GM12878 (cell line): ENCODE measurements around the gene KCNQ1. TPM values are rescaled to one million over a fixed set of nuclear protein-coding genes. Genes with fewer than 3 reads are reported as not detected.

Source experiments
- ATAC-seq: fragments of 200-7000 bp; cut with Tn5 transposase; 3 replicates; pipeline ENCODE4 v1.9.1; 2020; ENCODE audit warnings: mild to moderate bottlenecking, moderate library complexity
- BruUV-seq: library from RNA; stranded (reverse); fragments of 400-500 nt; replicated peaks from 2 replicates; lab custom pipeline; 2021; lab: Mats Ljungman, UMichigan
- CTCF ChIA-PET: fragments of 300-600 bp; sonication (Branson Sonifier 250); formaldehyde crosslinking; extraction: SDS; loops from one replicate; lab custom pipeline; 2021; ENCODE audit warnings: inconsistent platforms; lab: Yijun Ruan, JAX
- POLR2A ChIA-PET: fragments of 350-600 bp; formaldehyde crosslinking; extraction: SDS; loops from one replicate; lab custom pipeline; 2021; ENCODE audit warnings: inconsistent platforms; lab: Charles Lee
- RAD21 ChIA-PET: fragments of 300-600 bp; sonication (Branson Sonifier 250); formaldehyde crosslinking; loops from one replicate; lab custom pipeline; 2023; ENCODE audit warnings: antibody characterized with exemption; ENCODE audit not compliant: unreplicated experiment; lab: Charles Lee
- SMC1A ChIA-PET: fragments of 300-600 bp; sonication (Branson Sonifier 250); formaldehyde crosslinking; loops from one replicate; lab custom pipeline; 2023; ENCODE audit not compliant: unreplicated experiment, uncharacterized antibody; lab: Charles Lee
- DNase-seq: peaks from one replicate; pipeline ENCODE4 v3.0.0-alpha.2; 2011; ENCODE audit warnings: low read depth, low spot score
- FAIRE-seq: peaks from 3 replicates; lab custom pipeline; 2011; peaks lifted over from hg19 to GRCh38; lab: Jason Lieb, UNC
- H2AFZ ChIP-seq: 2 replicates; pipeline ENCODE4 v1.6.0; 2011; ENCODE audit warnings: low read depth, low read length, control low read depth; ENCODE audit not compliant: control insufficient read depth
- H3K27ac ChIP-seq: 2 replicates; pipeline ENCODE4 v1.5.1; 2011; ENCODE audit warnings: control low read depth; ENCODE audit not compliant: control insufficient read depth, insufficient read depth
- H3K27me3 ChIP-seq, 2 experiments: replicated peaks in 1 of 2; 2 replicates each; pipeline versions ENCODE4 v1.6.0 to v1.6.1; 2011; ENCODE audit warnings: low read length in 1 of 2; ENCODE audit not compliant: control insufficient read depth in 2 of 2, insufficient read depth in 2 of 2
- H3K36me3 ChIP-seq, 2 experiments: 2 replicates each; pipeline ENCODE4 v1.5.1; 2011; ENCODE audit warnings: low read length in 1 of 2; ENCODE audit not compliant: control insufficient read depth in 2 of 2, insufficient read depth in 2 of 2
- H3K4me1 ChIP-seq: 2 replicates; pipeline ENCODE4 v1.6.1; 2011; ENCODE audit warnings: mild to moderate bottlenecking, low read length, moderate library complexity, mixed read lengths; ENCODE audit not compliant: control insufficient read depth, insufficient read depth
- H3K4me2 ChIP-seq: 2 replicates; pipeline ENCODE4 v1.6.0; 2011; ENCODE audit warnings: control low read depth; ENCODE audit not compliant: control insufficient read depth, insufficient read depth
- H3K4me3 ChIP-seq: fragments of 200-600 bp; sonication (generic); 2 replicates; pipeline ENCODE4 v1.5.1; 2016
- H3K79me2 ChIP-seq: 2 replicates; pipeline ENCODE4 v1.6.0; 2011; ENCODE audit warnings: low read length; ENCODE audit not compliant: control insufficient read depth, insufficient read depth
- H3K9ac ChIP-seq: 2 replicates; pipeline ENCODE4 v1.8.0; 2011; ENCODE audit warnings: low read length, control low read depth, mixed read lengths; ENCODE audit not compliant: control insufficient read depth, insufficient read depth
- H3K9me3 ChIP-seq: replicated peaks from 3 replicates; pipeline ENCODE4 v1.5.1; 2011; ENCODE audit warnings: mild to moderate bottlenecking, low read length; ENCODE audit not compliant: control insufficient read depth, insufficient read depth
- H4K20me1 ChIP-seq: 2 replicates; pipeline ENCODE4 v1.6.0; 2011; ENCODE audit not compliant: control insufficient read depth, insufficient read depth
- BCL11A ChIP-seq: IDR thresholded peaks from 2 replicates; pipeline ENCODE4 v1.6.1; 2011; ENCODE audit warnings: low read depth, low read length
- GABPA ChIP-seq: IDR thresholded peaks from 2 replicates; pipeline ENCODE4 v1.6.1; 2014; ENCODE audit warnings: antibody characterized with exemption, low read depth, mild to moderate bottlenecking, inconsistent platforms
- PAX5 ChIP-seq: IDR thresholded peaks from 2 replicates; pipeline ENCODE4 v1.6.1; 2011; ENCODE audit warnings: low read depth, low read length, borderline replicate concordance
- POLR2AphosphoS5 ChIP-seq: IDR thresholded peaks from 2 replicates; pipeline ENCODE4 v1.6.1; 2011; ENCODE audit warnings: mild to moderate bottlenecking, low read length, inconsistent platforms
- SUPT20H ChIP-seq: IDR thresholded peaks from 2 replicates; pipeline ENCODE4 v1.6.1; 2011; ENCODE audit warnings: low read depth, mild to moderate bottlenecking, low read length, moderate library complexity, borderline replicate concordance; ENCODE audit not compliant: control insufficient read depth
- TCF7 ChIP-seq: IDR thresholded peaks from 2 replicates; pipeline ENCODE4 v1.6.1; 2014; ENCODE audit warnings: antibody characterized with exemption, borderline replicate concordance
- ZNF217 ChIP-seq: fragments of 450-650 bp; IDR thresholded peaks from 2 replicates; pipeline ENCODE4 v1.6.1; 2017; ENCODE audit warnings: antibody characterized with exemption, mild to moderate bottlenecking
- ZNF592 ChIP-seq: fragments of 450-650 bp; IDR thresholded peaks from 2 replicates; pipeline ENCODE4 v1.6.1; 2017; ENCODE audit warnings: mild to moderate bottlenecking, moderate library complexity
- ZNF622 ChIP-seq: fragments of 450-650 bp; IDR thresholded peaks from 2 replicates; pipeline ENCODE4 v1.6.1; 2017; ENCODE audit warnings: mild to moderate bottlenecking, inconsistent platforms
- WGBS: methylation state at CpG from one replicate; pipeline ENCODE4 v1.1.6; 2016; ENCODE audit warnings: low lambda C conversion rate; ENCODE audit not compliant: insufficient replicate concordance, insufficient coverage; ENCODE audit errors: missing lambda C conversion rate; 5-methylcytosine and 5-hydroxymethylcytosine counted together
- in situ Hi-C: fragments of 300-500 bp; cut with MboI; formaldehyde crosslinking; loops from 9 replicates; pipeline ENCODE4 v1.14.3; 2018; ENCODE audit warnings: mixed read lengths
- intact Hi-C: fragments of 100-400 bp; cut with micrococcal nuclease; formaldehyde crosslinking; loops from one replicate; pipeline ENCODE4 v1.14.2; 2022; ENCODE audit not compliant: unreplicated experiment
- polyA plus RNA-seq, 11 experiments: library from polyadenylated mRNA; depleted of rRNA in 4 of 11; unstranded in 6 of 11; stranded (reverse) in 5 of 11; fragments of >200 nt; fragmentation: Nextera tagmentation in 4 of 11; fragmentation: Illumina TruSeq in 1 of 11; extraction: Ambion mirVana in 4 of 11; extraction: Trizol in 1 of 11; gene quantifications; 1 replicate in 1 of 11; 2 replicates in 10 of 11; pipeline versions ENCODE4 v1.2.1 to v1.2.3, GENCODE V29; 2011 to 2016; ENCODE audit warnings: inconsistent platforms in 2 of 11, missing spikeins in 2 of 11, low read depth in 1 of 11
- total RNA-seq, 4 experiments: library from RNA; depleted of rRNA in 3 of 4; stranded (reverse); fragments of >200 nt in 3 of 4; fragmentation: Illumina TruSeq in 1 of 4; extraction: Trizol in 1 of 4; gene quantifications; 2 replicates each; pipeline versions ENCODE4 v1.2.1 to v1.2.3, GENCODE V29; 2013 to 2021
- TF ChIP-seq, protein P1 (sequence below): fragments of 450-650 bp; conservative IDR thresholded peaks from 2 replicates; pipeline ENCODE4 v1.6.1; 2017; ENCODE audit warnings: mild to moderate bottlenecking, moderate library complexity
- TF ChIP-seq, protein P2 (sequence below): IDR thresholded peaks from 2 replicates; pipeline ENCODE4 v1.6.1; 2012; ENCODE audit warnings: low read depth, low read length, improper control_type of control experiment
- TF ChIP-seq, protein P3 (sequence below): fragments of 450-650 bp; IDR thresholded peaks from 2 replicates; pipeline ENCODE4 v1.6.1; 2017; ENCODE audit warnings: mild to moderate bottlenecking, moderate library complexity

Gene KCNQ1
- total and polyA plus RNA-seq, 10 of the 15 experiments (the other 5 are each of a cell fraction or from before 2014, with no cell fraction given) = 0.03 to 0.15 (median 0.12) TPM; not detected in 7

GRCh38 chr11:2649848-2650247, 205.0 kb downstream of the KCNQ1 start (continued):
- TF ChIP-seq, protein P1, sequence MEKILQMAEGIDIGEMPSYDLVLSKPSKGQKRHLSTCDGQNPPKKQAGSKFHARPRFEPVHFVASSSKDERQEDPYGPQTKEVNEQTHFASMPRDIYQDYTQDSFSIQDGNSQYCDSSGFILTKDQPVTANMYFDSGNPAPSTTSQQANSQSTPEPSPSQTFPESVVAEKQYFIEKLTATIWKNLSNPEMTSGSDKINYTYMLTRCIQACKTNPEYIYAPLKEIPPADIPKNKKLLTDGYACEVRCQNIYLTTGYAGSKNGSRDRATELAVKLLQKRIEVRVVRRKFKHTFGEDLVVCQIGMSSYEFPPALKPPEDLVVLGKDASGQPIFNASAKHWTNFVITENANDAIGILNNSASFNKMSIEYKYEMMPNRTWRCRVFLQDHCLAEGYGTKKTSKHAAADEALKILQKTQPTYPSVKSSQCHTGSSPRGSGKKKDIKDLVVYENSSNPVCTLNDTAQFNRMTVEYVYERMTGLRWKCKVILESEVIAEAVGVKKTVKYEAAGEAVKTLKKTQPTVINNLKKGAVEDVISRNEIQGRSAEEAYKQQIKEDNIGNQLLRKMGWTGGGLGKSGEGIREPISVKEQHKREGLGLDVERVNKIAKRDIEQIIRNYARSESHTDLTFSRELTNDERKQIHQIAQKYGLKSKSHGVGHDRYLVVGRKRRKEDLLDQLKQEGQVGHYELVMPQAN = no peak
- TF ChIP-seq BCL11A (no peak), ZNF217 (no peak), PAX5 (no peak)

- CTCF ChIA-PET = no interaction called here
- TF ChIP-seq POLR2AphosphoS5 = no peak
- no peak for TF ChIP-seq SUPT20H
- TF ChIP-seq GABPA = no peak
- no peak for TF ChIP-seq ZNF592
- TF ChIP-seq, protein P2, sequence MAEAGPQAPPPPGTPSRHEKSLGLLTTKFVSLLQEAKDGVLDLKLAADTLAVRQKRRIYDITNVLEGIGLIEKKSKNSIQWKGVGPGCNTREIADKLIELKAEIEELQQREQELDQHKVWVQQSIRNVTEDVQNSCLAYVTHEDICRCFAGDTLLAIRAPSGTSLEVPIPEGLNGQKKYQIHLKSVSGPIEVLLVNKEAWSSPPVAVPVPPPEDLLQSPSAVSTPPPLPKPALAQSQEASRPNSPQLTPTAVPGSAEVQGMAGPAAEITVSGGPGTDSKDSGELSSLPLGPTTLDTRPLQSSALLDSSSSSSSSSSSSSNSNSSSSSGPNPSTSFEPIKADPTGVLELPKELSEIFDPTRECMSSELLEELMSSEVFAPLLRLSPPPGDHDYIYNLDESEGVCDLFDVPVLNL = no peak
- no peak for TF ChIP-seq ZNF622
- TF ChIP-seq, protein P3, sequence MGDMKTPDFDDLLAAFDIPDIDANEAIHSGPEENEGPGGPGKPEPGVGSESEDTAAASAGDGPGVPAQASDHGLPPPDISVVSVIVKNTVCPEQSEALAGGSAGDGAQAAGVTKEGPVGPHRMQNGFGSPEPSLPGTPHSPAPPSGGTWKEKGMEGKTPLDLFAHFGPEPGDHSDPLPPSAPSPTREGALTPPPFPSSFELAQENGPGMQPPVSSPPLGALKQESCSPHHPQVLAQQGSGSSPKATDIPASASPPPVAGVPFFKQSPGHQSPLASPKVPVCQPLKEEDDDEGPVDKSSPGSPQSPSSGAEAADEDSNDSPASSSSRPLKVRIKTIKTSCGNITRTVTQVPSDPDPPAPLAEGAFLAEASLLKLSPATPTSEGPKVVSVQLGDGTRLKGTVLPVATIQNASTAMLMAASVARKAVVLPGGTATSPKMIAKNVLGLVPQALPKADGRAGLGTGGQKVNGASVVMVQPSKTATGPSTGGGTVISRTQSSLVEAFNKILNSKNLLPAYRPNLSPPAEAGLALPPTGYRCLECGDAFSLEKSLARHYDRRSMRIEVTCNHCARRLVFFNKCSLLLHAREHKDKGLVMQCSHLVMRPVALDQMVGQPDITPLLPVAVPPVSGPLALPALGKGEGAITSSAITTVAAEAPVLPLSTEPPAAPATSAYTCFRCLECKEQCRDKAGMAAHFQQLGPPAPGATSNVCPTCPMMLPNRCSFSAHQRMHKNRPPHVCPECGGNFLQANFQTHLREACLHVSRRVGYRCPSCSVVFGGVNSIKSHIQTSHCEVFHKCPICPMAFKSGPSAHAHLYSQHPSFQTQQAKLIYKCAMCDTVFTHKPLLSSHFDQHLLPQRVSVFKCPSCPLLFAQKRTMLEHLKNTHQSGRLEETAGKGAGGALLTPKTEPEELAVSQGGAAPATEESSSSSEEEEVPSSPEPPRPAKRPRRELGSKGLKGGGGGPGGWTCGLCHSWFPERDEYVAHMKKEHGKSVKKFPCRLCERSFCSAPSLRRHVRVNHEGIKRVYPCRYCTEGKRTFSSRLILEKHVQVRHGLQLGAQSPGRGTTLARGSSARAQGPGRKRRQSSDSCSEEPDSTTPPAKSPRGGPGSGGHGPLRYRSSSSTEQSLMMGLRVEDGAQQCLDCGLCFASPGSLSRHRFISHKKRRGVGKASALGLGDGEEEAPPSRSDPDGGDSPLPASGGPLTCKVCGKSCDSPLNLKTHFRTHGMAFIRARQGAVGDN = no peak
- no peak for TF ChIP-seq TCF7
These were observed 205.6 kb downstream of the KCNQ1 start for GRCh38 chr11:2650343-2650867.

More at GRCh38 chr11:2650343-2650867, 205.6 kb downstream of the KCNQ1 start:
- H3K79me2 ChIP-seq = no peaks in the 10 kb centered on the region
- no peaks in the 10 kb centered on the region for H4K20me1 ChIP-seq
- no peak overlapping the region for H2AFZ ChIP-seq
- intact Hi-C loops = no loop called here
- 100% methylated on average over 2 of the region's 2 CpGs for WGBS
- ATAC-seq (no peak), FAIRE-seq (no peak), DNase-seq (no peak)
- no peak overlapping the region for H3K4me2 ChIP-seq
- ChIA-PET POLR2A (no interaction called here), SMC1A (no interaction called here), RAD21 (no interaction called here)
- H3K4me3 ChIP-seq = no peak overlapping the region
- in situ Hi-C loops = no loop called here
- no TSS peak for BruUV-seq
- H3K27ac ChIP-seq = no peak overlapping the region
- H3K27me3 ChIP-seq = no peaks in the 10 kb centered on the region
- H3K36me3 ChIP-seq = no peaks in the 10 kb centered on the region
- H3K4me1 ChIP-seq = no peaks in the 10 kb centered on the region
- H3K9me3 ChIP-seq = peaks cover 7% of the 10 kb centered on the region
- H3K9ac ChIP-seq = no peak overlapping the region
